GM19452 (cell line): ENCODE measurements around the gene SEMA4D.

Experiments
- ATAC-seq: cut with Tn5 transposase; IDR thresholded peaks from one replicate; pipeline ENCODE4 v1.9.1; 2021; ENCODE audit not compliant: unreplicated experiment

The SEMA4D gene

GRCh38 chr9:89391585-89391984 lies 106.3 kb downstream of the SEMA4D start:
- no peak for ATAC-seq

GRCh38 chr9:89390578-89391116 lies 107.3 kb downstream of the SEMA4D start:
- ATAC-seq, result no peak

DNA sequence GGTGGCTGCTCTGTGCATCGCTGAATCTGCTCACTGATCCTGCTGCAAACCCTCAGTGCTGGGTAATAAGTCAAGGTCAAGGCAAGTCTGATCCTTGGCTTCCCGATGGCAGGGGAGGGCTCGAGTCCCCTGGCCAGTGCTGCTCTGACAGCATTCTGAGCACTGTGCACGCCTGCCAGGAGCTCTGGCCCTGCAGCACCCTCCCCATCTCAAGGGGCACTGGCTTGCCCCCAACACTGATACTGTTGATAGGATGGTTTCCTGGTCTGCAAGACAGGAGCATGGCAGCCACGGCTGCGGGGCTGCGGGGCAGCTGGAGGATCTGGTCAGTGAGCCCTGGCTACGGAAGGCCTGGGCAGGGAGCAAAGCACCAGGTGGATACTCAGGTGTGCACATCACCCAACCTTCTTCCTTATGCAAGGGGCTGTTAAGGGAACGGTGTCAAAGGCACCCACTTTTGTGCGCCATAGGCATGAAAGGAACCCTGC lies 107.8 kb downstream of the SEMA4D start:
- no peak for ATAC-seq

- no peak for ATAC-seq
Measured at GRCh38 chr9:89388868-89389177, 109.1 kb downstream of the SEMA4D start.

DNA sequence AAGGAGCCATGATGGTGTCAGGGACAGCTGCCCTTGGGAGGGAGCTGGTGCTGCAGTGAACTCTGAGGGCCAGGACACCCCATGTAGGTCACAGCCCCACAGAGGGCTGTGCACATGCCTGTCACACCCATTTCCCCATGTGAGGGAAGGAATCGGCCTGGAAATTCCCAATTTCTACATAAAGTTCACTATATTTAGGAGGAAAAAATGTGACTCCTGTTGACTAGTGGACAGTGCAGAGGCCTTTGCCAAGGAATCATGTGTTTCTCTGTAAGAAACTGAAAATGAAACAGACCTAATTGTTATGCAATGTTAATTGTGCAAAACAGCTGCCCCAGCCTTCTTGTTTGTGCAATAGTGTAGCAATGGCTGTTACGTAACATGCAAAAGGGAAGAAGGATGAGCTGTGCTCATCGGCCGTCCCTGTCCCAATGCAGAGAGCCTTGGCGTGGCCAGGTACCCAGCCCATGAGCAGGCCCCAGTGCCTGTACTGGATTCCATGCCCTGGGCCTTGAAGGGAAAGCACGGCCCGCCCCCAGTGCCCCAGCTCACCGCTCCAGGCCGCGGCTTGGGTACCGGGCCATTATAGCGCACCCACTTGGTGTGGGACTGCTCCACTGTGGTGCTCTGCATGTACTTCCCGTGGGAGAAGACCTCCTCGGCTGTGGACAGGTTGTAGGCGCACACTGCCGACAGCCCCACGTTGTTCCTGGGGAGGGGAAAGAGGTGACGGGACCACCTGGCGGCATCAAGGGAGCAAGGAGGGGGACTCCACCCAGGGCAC lies 109.6 kb downstream of the SEMA4D start:
- ATAC-seq, result no peak

- no peak for ATAC-seq
Measured at GRCh38 chr9:89387197-89387849, 110.6 kb downstream of the SEMA4D start.

DNA sequence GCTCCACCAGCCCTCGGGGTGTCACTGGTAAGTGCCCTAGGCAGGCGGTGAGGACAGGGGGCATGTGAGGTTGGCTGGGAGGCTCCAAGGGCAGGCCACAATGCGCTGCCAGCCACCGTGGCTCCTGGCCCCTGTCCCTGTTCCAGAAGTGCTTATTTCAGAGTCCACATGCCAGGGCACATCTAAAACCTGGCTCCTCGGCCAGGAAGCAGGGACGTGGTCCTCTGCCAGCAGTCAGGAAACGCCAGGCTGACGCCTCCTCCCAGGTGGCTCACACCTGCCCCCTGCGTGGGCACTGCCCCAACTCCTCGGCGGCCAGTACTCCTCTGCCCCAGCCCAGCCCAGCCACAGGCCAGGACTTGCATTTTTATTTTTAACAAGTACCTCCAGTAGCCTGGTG lies 111.1 kb downstream of the SEMA4D start:
- ATAC-seq, result no peak

DNA sequence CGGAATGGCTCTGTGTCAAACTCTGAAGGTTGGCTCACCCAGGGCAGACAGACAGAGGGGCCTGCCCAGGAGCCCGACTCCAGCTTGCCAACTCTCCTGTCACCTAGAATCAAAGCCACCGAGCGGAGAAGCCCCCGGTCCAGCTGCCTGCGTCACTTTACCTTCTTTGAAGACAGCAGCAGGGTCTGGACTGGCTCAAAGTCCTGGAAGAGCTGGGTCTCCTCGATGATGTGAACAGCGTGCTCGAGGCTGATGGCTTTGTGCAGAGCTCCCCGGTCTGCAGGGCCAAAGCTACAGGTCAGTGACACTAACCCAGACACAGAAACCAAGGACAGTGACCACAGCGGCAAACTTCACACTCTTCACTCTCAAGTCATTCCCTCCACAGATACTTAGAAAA lies 111.7 kb downstream of the SEMA4D start:
- no peak for ATAC-seq

DNA sequence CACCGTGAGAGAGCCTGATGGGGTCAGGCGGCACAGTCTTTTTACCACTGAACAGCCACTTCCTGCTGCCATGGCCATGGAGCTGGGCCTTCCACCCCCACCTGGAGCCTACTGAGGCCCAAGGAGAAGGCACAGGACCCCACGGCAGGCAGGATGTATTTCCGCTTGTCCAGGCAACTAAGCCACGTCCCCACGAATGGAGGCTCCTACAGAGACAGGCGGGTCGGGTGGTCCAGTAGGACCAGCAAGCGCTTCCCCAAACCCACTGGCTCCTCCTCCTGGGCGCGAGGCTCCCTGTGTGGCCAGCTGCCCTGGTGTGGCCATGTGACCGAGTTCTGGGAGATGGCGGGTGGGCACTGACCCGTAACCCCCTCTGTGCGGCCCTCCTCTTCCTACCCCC lies 113.1 kb downstream of the SEMA4D start:
- no peak for ATAC-seq

- ATAC-seq, result no peak
Measured at GRCh38 chr9:89383721-89384300, 114.1 kb downstream of the SEMA4D start.

DNA sequence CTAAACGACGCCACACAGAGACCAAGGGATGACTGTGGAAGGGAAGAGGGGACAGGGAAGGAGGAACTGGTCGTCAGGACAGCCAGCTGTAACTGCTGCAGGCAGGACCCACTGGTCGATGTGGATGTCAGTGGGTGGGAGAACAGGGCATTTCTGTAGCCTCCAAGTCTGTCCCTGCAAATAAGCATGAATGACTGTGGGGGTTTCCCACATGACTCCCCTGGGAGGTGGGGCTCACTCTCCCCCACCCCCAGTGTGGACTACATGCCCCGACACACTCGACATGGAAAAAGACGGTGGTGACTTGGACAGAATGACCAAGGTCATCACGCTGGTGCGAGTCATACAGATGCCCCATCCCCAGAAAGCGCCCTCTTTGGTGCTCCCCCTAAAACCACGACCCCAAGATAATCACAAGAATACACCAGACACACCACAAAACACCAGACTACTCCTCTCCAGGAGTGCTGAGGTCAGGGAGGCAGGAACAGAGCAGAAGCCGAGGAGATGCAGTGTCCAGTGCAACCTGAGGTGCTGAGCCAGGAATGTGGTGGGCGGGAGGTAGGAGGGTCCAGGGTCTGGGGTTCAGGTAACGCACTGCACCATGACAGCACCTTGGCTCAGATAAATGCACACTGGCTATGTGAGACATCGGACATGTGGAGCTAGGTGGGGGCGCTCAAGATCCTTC lies 114.7 kb downstream of the SEMA4D start:
- no peak for ATAC-seq

DNA sequence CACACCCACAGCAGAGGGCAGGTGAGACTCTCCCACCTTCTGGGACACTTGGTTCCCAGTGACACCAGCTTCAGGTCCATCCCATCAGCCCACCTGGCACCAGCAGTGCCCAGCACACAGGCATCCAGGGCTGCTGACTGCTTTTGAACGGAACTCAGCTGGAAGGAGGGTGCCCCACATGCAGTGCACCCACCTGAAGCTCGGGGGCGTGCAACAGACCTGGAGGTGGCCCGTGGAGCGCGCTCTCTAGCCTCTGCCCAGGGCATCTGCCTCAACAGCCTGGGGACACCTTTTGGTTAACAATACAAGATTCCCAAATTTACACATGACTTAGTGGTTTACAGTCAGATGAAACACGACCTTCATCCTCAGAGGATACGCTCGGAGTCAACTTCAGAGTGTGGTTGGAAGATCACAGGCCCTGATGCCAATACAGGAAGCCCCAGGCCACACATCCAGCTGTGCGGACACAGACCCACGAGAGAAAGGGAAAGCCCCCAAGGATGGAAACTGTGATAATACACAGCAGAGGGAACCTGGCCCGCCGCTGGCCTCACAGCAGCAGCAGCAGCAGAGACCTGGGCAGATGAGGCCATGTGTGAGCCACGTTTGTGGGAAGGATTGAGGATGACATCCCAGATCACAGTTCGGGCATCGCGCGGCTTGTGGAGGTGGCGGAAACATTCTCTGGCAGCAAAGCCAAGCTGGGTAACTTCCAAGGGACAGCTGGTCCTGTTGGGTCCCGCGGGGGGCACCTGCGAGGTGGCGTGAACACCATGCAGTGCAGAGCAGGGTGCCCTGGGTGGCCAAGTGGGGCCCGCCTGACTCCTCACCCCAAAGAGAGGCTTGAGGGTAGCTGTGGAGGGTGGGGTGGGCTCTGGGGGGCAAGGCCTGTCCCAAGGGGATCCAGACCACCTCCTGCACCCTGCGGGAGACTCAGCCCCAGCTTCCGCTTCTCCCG lies 115.6 kb downstream of the SEMA4D start:
- ATAC-seq, result no peak

GRCh38 chr9:89381308-89381609 lies 116.7 kb downstream of the SEMA4D start:
- ATAC-seq, result no peak

DNA sequence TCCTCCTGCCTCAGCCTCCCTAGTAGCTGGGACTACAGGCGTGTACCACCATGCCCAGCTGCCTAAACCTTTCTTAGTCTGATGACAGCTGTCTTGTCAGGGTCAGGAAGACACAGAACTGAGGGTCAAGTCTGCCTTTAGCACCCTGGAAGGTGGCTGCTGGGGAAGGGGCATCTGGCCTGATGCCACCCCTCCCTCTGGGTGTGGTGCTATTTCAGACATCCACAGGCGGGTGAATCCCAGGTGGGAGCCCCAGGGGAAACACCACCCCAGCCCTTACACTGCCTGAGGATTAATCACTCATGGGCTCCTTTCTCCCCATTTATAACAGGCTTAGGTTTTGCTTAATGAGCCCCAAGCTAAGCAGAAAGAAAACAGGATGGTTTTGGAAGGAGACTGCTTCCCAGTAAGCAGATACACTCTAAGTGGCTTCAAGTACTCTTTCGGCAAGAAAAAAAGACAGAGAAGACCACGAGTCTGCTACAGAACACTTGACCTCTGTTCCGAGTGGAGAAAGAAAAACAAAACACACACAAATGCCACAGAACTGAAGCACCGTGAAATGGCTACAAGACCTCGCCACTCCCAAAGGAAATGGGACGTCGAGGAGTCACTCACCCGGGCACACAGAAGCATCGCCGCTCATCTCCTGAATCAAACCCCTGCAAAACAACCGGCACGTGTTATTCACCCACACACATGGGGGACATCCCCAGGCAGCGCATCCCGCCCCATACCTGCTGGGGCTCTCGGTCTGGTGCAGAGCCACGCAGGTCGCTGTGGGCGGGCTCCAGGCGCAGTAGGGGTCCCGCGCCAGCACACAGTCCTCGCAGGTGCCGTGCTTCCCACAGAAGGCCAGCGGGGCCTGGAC lies 117.2 kb downstream of the SEMA4D start:
- ATAC-seq, result no peak

DNA sequence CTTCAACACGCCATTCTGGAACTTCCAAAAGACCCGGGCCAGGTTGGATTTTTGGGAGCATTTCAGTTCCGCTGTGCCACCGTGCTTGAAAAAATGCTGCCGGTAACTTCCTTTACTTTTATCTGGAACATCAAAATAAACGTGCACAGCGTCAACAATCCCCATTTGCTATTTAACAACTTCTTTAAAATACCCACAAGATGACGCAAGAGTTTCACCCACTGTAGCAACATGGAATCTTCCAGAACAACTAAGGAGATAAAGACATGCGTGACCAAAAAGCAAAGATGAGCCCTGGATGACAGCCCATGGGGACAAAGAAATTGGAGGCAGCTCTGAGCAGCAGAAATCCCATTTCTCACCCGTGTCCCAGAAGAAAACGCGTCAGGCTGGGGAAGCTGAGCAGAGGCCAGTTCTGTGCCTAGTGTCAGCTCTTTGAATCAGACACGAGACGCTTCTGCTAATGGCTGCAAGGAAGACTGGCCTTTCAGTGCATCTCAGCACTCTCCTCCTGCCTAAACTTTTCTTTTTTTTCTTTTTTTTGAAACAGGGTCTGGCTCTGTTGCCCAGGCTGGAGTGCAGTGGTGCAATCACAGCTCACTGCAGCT lies 118.3 kb downstream of the SEMA4D start:
- no peak for ATAC-seq

DNA sequence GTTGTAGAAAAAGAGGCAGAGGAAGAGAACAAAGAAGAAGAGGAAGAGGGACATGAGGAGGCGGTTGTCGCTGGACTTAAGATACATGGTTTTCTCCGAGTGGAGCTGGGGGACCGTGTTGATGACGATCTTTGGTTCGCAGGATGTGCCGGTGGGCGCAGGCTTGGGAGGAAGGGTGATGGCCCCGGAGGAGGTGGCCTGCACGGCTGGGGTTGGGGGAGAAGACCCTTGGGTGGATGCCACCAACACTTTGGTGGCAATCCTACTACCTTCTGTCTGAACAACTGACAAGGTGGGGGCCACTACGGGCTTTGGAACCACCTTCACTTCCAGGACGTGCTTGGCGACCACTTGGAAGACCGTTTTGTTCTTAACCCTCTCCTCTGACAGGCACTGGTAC lies 118.9 kb downstream of the SEMA4D start:
- ATAC-seq, result no peak

GRCh38 chr9:89378541-89378940 lies 119.4 kb downstream of the SEMA4D start:
- ATAC-seq, result no peak

DNA sequence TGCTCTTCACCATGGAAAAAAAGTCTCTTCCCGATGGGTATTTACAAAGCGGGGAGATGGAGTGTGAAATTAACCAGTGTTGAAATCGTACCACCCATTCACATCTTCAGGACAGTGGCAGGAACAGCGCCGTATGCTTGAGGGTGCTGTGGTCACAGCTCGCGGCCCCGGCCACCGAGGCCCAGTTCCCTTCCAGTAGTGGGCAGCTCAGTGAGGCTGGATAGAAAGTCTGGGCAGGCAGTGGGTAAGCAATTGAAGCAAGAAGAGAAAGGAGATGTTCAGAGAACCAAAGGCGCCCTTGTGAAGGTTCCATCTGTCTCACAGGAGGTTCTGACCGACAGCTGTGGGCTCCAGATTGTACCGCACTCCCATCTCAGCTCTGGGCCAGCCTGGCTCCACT lies 120.5 kb downstream of the SEMA4D start:
- ATAC-seq, result no peak

GRCh38 chr9:89376741-89377351 lies 121.1 kb downstream of the SEMA4D start:
- no peak for ATAC-seq
